NCI-H526 treated with DMSO at 0.1 percent for 48 hours (cell line): ENCODE measurements around the gene CLCN3.
"Not testable (repeated sequence)": the region's sequence is repeated elsewhere in the genome, so short reads cannot be mapped to it uniquely, and the experiment has no call there.

Experiments
- DNase-seq: peaks from one replicate; lab custom pipeline; 2025; lab: John Stamatoyannopoulos, UW

The CLCN3 gene

DNA sequence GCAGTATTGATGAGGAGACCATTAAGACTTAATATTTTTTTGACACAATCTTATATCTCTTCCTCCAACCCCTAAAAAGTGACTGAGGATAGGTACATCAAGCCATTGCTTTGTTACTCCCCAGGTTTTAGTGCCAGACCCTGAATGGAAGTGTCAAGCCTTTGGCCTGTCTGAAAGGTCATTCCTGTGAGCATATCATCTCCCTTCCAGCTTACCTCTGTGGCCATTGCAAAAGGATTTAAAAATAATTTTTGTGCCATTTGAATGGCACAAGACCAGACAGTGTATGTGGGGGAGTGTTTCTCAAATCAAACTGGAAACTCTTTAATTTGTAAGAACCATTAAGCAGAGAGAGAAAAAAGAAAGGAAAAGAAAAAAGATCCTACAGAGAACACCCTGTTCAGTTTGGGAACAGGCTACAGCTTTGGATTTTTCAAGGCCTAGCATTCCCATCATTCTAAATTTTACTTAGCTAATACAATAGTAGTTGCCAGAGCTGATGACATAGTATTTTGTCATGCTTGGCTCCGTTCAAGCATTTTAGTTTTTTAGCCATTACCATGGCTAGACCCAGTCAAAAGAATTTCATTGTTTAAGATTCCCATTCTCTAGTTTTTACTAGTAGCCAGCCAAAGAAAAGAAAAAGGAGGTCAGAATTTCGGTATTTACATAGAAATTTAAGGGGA is 87.7 kb downstream of the CLCN3 start:
- no peak for DNase-seq

DNA sequence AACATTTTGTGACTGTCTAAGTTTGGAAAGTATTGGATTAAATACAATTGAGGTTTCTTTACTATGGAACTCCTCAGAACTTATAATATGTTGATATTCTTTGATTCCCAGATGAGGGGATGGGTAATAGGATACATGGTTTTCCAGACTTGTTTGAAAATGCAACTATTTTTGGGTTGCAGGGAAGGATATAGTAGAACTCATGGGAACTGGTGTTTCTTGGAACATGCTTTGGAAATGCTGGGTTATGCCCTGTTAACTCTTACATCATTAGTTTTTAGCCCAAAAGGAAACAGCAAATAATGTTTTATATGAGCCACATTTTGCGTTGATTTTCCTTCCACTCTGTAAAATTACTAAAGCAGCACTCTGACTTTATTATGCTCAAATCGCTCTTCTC is 95.4 kb downstream of the CLCN3 start:
- DNase-seq, result no peak

DNA sequence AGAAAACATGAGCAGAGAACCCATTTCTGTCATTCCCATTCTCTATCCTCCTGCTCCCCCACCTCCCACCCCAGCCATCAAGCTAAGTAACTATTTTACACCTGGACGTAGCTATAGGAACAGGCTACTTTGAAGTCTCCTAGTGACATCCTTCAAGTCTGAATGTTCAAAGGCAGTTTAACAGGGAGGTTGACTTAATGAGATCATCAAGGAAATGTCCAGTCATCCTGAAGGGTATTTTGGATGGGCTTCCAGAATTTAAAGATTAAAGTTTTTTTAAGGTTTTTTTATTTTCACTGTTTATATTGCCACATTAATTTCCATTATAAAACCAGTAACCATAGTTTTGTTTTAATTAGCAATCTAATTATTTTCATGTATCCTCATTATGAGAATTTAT is 96.3 kb downstream of the CLCN3 start:
- DNase-seq, result no peak

DNA sequence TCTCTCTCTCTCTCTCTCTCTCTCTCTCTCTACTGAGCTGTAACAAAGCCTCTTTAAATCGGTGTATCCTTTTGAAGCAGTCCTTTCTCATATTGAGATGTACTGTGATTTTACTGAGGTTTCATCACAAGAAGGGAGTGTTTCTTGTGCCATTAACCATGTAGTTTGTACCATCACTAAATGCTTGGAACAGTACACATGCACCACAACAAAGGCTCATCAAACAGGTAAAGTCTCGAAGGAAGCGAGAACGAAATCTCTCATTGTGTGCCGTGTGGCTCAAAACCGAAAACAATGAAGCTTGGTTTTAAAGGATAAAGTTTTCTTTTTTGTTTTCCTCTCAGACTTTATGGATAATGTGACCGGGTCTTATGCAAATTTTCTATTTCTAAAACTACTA is 100.2 kb downstream of the CLCN3 start:
- DNase-seq, result no peak

DNA sequence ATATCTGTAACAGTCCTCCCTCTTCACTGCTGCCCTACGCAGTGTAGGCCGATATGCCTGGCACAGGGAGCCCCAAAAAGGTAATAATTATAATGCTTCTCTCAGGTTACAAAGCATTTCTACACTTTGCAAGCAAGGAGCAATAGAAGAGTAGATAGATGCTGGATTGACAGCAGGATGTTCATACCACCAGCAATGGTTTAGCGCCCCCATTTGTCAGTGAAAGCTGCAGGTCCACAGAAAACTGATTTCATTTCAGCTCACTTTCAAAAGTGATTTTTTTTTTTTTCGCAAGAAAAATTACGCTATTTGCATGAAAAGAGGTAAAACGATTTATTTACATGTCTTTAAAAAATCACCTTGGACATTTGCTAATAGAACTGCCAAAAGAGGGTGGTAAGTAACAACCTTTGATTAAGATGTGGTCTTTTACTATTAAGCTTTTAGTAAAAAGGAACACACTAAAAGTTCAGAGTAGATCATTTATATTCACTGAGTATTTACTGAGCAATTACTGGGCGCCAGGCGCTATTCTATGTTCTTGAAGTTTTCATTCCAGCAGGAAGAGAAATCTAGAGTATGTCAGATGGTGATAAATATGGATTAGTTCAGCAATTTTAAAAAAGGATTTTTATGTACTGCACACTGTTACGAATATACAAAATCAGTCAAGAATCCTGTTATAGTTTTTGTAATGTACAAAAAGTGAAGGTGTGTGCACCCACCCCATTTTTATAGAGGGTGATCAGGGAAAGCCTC is 103.0 kb downstream of the CLCN3 start:
- DNase-seq, result no peak

DNA sequence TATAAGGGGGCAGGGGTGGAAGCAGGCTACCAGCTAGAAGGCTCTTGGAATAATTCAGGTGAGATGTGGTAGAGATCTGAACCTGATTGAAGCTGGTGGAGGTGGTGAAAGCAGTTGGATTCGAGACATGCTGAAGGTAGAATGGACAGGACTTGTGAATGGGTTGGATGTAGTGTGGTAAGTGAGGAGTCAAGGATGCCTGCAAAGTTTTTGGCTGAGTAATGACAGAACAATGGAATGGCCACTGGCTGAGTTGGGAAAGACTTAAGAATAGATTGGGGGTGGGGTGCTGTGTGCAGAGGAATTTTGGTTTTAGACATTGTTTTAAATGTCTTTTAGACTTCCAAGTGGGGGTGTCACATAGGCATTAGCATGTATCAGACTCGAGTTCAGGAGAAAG is 103.9 kb downstream of the CLCN3 start:
- DNase-seq, result no peak

DNA sequence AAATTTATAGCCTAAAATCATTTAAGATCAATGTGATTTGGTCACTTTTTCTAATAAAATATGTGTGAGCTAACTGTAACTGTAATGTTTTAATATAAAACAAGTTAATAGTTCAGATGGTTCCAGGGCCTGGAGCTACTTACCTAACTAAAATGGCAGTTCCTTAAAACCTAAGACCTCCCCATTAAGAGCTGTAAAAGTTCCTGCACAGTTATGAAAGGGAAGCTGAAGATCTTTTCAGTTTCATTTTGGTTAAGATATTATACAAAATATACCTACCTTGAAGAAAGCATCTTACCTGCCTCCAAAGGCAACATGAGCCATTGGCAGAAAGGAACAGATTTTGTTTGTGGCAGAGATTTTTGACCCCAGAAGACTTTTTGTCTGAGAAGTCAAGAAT is 107.2 kb downstream of the CLCN3 start:
- DNase-seq, result no peak

DNA sequence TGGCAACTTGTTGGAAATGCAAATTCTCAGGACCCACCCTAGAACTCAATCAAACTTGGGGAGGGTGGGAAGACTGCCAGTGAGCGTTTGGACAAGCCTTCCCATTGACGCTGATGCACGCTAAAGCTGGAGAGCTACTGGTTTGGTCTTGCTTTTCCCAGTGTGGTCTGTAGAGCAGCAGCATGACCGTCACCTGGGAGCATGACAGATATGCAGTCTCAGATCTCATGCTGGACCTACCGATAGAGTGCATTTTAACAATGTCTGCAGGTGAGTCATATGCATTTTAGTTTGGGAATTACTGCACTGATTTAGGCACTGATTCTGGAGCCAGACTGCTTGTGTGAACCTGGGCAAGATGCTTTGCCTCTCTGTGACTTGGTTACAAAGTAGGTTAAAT is 110.2 kb downstream of the CLCN3 start:
- no peak for DNase-seq

DNA sequence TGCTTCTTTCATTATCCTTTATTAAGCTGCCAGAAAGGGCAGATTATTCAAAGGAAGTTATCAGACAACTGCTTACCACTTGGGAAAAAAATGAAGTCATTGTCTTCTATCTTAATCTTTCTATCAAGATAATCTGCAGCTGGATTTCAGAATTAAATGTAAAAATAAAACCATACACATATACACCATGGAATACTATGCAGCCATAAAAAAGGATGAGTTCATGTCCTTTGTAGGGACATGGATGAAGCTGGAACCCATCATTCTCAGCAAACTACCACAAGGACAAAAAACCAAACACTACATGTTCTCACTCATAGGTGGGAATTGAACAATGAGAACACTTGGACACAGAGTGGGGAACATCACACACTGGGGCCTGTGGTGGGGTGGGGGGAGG is 118.2 kb downstream of the CLCN3 start:
- DNase-seq, result not testable (repeated sequence)

DNA sequence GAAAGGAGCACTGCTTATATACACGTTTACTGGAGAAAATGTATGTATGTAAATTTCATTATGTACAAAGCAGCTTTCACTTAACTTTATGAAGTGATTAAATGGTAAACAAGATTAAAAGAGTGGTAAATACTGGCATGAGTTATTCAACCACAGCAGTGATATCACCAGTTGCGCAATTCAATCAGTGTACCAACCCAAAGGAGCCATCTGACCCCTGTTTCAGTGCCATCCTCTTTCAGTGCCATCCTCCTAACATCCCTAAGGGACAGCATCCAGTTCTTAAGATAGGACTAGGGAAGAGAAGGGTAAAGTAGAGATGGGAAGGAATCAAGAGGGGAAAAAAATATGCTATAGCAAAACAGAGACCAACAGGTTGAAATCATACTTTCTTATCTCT is 121.2 kb downstream of the CLCN3 start:
- no peak for DNase-seq

DNA sequence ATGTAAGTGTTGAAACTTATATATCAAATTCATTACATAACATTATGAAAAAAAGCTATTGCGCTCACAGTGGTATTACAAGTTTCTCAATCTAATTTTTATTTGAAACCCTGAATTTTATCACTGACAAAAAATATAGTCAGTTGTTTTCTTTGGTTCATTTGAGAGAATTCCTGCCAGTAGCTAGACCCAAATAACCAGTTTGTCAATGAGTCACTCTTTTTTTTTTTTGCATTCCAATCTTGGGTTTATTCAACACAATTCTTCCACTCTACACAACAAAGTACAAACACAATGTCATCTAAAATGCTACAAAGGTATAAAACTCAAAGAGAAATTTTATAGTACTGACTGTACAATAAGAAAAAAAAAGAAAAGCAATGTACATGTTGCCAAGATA is 124.2 kb downstream of the CLCN3 start:
- no peak for DNase-seq

DNA sequence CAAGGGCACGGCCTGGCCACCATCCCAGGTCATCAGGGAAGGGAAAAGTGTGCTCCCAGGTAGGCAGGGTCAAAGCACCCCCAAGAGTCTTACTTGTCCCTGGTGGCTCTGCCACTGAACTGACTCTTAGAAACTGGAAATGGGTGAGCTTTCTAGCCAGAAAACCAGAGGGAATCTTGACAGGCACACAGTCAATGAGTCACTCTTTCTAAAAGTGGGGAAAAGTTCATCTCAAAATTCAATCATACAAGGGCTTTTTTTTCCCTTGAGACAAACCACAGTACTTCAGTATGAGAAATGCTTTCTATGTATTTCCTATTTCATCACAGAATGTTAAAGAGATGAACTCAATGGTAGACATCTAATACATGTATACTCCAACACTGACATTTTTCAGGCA is 124.9 kb downstream of the CLCN3 start:
- no peak for DNase-seq

DNA sequence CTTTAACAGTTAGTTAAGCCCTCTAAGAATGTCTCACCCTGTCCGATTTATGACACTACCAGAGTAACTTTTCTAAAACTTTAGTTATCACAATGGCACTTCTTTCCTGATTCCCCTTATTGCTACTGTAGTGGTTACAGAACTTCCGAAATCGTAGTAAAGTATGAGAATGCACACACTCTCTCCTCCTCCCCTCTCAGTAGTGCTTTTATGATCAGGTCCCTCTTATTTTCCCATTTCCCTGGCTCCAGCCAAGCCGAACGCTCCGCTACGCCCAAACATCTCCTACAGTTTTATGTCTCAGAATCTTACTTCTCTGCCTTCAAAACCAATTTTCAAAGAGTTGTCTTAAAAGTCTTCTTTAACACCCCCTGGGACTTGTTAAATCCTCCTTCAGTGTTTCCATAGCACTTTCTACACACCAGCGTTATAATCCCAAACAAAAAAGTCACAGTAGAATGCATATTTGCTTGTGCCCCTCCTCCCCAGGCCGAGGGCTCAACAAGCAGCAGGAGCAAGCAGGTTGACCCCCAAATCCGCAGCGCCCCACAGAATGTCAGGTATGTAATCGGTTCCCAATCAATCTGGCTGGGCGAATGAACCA is 136.7 kb downstream of the CLCN3 start:
- DNase-seq, result no peak

DNA sequence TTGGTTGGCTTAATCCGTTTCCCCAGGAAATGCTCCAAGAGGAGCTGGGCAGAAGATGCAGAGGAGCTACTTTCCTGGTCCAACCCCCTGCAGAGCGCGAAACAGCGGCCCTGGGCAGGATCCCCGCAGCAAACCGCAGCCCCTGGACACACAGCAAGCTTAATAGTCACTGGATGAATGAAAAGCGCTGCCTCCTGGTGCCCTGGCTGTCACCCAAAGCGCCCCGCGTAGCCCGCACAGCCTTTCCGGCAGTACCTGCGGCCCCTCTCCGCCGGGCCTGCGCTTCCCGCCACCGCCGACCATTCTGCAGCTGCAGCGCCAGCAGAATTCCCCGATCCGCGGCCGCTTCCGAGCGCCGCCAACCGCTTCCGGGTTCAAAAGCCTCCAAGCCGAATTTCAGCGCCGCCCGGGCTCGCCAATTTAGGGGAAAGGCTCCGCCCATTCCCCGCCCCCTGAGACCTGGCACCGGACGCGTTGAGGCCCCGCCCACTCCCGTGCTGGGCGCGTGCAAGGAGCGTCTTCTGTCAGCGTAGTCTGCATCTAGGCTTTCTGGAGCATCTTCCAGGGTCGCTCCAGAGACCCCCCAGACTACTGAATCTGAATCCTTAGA is 137.3 kb downstream of the CLCN3 start, which contains the start of gene HPF1:
Gene HPF1 (minus strand): TSS at position 370 of the 610 bp plus-strand sequence. CDS start 67 bp downstream, at position 303.
- DNase-seq, result peak; percentile 88

DNA sequence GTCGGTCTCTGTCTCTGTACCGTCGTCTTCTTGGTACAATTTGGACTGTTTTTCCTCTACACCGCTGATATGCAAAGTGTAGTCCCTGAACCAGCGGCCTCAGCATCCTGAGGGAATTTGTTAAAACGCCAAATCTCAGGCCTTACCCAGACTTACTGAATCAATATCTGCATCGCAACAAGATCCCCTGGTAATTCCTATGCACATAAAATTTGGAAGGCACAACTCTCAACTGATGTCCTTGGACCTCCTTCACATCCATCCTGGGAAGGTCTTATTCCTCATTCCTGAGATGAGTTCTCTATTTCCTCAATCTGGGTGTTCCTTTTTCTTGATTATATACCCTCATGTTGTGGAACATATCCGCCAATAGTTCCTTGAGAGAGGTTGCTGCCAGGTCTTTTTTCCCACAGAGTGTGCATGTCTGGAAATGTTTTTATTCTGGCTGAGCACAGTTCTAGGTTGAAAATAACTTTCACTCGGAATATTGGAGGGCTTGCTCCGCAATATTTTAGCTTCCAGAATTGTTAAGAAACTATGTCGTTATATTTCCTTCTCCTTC is 138.1 kb downstream of the CLCN3 start:
- no peak for DNase-seq

DNA sequence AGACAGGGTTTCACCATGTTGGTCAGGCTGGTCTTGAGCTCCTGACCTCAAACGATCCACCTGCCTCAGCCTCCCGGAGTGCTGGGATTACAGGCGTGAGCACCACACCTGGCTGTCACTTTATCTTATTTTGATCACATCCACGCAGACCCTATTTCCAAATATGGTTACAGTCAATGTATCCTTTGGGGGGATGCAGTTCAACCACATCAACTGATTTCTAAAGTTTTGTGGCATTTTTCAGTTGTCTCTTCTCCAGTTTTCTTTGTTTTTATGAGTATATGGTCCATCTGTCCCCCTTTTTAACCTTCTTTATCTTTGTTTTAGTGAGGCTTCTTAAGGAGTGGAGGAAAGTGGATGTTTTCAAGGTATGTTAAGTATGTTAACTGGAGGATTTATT is 141.5 kb downstream of the CLCN3 start:
- no peak for DNase-seq

DNA sequence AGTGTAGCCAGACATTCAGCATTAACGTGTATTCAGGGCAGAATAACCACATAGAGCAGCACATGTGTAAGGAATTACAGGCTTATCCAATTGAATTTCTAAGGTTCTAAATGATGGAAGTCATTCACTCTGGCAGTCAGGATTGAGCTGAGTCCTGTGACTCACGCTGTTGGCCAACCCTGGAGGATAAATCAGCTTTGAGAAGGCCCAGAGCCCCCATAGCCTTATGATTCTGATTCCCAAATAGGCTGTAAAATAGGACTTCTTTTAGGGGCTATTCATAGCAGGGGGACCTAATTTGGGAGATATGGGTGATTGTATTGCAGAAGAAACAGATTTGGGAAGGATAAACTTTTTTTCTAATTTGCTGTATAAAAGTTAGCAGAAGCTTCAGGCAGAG is 145.5 kb downstream of the CLCN3 start:
- no peak for DNase-seq

DNA sequence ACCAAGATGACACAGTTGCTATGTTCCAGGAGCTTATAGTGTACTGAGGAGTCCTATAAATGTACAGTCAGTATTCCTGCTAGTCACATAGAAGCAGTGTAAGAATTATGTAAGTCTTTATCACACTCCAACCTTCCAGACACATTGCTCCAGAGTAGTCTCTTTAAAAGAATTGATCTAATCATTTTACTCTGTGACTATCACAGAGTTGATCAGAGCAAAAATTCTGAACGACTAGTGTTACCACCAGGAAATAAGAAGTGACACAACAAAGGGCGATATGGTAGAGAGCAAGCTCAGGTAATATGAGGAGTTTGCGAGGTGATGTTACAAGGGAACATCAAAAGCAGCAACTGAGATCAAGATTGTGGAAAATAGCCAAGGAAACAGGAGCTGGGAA is 146.4 kb downstream of the CLCN3 start:
- DNase-seq, result no peak

DNA sequence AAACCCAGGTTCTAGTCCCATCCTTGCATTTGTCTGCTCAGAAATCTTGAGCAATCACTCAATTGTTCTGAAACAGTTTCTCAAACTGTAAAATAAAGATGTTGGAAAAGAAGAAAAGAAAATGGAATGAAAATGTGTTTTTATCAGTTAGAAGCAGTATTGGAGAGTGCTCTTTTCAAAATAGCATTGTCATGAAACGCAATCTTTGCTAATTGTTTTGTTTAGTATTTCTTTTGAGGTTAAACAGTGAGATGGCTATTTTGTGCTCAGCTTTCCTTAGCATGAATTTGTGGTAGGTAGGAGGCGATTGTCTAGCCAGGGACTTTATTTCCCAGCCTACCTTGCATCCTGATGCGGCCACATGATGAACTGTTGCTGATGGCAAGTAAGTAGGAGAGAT is 148.0 kb downstream of the CLCN3 start:
- no peak for DNase-seq

DNA sequence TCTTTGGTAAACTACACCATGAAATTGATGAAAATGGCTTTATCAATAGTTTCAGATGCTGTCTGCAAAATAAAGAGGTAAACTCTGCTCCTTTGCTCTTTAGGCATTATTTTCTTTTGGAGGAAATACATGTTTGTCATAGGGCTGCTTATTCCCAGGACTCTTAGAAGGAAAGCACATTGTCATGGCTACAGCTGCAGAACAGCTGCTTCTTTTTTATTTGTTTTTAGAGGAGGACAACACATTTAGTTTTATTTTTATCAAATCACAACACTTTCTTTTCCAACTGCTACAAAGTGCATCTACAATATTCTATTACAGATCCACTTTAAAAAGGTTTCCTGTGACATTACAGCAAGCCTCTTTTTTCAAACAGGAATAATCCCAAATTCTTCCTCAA is 150.0 kb downstream of the CLCN3 start:
- DNase-seq, result no peak

DNA sequence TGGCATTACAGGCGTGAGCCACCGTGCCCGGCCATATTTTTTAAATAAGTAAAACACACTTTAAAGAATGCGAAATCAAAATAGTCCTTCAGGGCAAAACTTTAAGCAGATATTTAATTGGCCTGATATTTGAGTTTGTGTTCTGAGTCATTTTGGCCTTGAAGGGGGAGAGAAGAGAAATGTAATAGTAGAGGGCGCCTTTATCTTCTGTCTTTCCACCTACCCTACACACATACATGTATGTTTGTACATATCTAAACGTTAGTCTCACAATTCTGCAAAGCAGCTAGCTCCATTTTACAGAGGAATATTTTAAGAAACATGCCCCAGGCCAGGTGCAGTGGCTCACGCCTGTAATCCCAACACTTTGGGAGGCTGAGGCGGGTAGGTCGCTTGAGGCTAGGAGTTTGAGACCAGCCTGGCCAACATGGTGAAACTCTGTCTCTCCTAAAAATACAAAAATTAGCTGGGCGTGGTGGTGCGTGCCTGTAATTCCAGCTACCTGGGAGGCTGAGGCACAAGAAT is 151.2 kb downstream of the CLCN3 start:
- not testable (repeated sequence) for DNase-seq
